COLO668 (cell line): ENCODE data around the gene MYO1E.
"Not testable (repeated sequence)": the region's sequence is repeated elsewhere in the genome, so short reads cannot be mapped to it uniquely, and the experiment has no call there.

ENCODE experiments used
- DNase-seq: peaks from one replicate; lab custom pipeline; 2025; ENCODE audit not compliant: unreplicated experiment; lab: John Stamatoyannopoulos, UW

Gene MYO1E

GRCh38 chr15:59352683-59353082 lies 20.0 kb downstream of the MYO1E start:
- DNase-seq: no peak

- DNase-seq: no peak
These were observed 20.5 kb downstream of the MYO1E start for GRCh38 chr15:59352189-59352588.

- no peak for DNase-seq
These were observed 22.3 kb downstream of the MYO1E start for GRCh38 chr15:59350421-59350732.

- no peak for DNase-seq
These were observed 22.8 kb downstream of the MYO1E start for GRCh38 chr15:59349680-59350420.

DNA sequence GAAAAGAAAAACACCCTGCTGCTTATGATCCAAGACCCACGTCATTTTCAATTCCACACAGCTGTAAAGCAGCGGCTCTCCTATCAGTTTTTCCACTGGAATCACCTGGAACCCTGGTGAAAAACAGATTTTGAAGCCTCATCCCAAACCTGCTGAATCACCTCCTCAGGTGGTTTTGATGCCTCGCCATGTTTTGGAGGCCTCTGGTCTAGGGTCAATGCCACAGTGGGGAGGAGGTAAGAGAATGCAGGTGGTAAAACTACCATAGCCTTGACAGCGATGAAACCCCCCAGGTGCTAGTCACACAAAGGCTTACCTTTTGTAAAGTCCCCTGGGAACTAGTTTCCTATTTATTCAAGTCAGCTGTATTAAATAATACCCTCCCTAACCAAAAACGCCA lies 24.8 kb downstream of the MYO1E start:
- no peak for DNase-seq

DNA sequence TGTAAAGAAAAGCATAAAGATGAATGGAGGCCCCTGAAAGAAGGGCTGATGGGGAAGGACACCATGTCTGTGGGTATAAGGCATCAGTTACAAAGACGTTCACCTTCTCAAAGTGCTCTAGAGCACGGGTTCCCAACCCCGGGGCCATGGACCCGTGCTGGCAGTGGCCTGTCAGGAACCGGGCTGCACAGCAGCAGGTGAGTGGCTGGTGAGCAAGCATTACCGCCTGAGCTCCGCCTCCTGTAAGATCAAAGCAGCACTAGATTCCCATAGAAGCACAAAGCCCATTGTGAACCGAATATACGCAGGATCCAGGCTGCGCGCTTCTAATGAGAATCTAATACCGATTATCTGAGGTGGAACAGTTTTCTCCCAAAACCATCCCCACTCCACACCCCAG lies 25.7 kb downstream of the MYO1E start:
- DNase-seq: no peak

GRCh38 chr15:59345326-59345725 lies 27.3 kb downstream of the MYO1E start:
- no peak for DNase-seq

DNA sequence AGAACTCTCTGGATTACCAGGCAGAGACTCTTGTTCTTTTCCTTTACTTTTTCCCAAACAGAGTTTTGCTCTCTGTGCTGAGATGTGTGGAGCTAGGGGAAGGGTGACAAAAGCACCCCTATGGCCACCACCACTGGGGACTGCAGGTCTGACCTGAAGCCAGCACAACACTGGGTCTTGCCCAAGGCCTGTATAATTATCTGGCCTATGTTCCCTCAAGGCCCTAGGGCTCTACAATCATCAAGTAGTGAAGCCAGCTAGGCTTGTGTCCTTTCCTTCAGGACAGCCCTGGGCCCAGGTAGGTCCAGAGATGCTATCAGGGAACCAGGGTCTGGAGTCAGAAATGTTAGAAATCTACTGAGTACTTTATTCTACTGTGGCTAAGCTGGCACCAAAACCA lies 28.4 kb downstream of the MYO1E start:
- no peak for DNase-seq

DNA sequence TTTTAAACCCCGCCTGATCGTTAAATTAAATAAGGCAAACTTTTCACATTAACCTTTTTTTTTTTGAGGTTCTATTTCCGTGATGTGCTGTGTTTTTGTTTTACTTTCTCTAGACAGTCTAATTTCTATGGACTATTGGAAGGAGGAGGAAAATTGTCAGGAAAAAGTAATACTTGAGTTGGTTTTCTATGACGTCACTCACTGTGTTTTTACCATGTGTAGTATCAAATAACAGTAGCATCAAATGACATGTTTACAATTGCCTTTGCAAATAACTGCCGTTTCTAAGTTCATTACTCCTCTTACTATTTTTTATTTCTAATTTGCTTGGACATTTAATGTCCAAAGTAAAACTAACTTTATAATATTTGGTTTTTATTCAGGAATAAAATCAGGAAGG lies 32.3 kb downstream of the MYO1E start:
- DNase-seq: no peak

- DNase-seq: no peak
These were observed 33.4 kb downstream of the MYO1E start for GRCh38 chr15:59339252-59339672.

DNA sequence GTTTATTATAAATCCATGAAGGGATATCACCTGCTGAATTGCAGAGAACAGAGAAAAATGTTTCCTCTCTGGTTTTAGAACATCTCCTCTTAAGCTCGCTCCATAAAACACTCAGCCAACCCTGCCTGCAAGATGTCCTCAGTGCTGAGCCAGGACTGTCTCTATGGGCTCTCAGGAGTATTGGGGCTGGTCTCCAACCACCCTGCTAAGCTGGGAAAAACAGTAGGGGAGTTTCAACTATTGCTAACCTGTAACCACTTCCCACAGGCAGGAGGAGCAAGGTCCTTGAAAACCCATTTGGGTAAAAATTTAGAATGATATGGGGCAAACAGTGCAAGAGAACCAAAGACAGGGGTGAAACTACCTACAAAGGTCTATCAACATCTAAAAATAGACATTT lies 34.3 kb downstream of the MYO1E start:
- no peak for DNase-seq

DNA sequence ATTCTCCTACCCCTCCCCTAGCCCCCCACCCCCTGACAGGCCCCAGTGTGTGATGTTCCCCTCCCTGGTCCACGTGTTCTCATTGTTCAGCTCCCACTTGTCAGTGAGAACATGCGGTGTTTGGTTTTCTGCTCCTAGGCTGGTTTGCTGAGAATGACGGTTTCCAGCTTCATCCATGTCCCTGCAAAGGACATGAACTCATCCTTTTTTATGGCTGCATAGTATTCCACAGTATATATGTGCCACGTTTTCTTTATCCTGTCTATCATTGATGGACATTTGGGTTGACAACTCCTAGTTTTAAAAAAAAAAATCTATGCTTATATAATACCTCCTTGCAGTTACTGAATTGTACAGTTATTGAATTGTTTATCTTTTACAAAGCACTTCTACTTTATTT lies 35.9 kb downstream of the MYO1E start:
- DNase-seq: not testable (repeated sequence)

DNA sequence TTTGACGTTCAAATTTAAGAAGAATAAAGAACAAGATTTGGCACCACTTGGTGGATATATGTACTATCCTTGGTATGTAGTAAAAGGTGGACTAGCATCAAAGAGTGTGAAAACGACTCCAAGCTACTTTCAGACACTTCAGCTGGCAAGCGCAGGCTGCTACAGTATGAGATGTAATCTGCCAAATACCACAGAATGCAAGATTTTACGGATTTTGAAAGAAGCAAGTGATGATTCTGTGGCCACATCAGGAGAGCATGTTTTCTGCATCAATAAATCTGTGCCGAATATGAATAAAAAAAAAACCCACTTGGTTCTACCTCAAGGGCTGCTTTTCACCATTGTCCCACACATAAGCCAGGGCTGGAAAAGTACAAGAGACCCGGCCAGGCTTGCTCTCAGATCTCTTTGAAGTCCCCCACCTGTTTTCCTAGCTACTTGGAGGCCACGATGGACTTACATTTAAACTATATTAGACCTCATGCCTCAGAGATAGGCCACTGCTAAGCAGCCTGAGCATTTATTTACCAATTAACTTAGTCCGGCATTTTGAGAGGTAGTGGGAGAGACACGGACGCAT lies 37.4 kb downstream of the MYO1E start:
- DNase-seq: no peak

DNA sequence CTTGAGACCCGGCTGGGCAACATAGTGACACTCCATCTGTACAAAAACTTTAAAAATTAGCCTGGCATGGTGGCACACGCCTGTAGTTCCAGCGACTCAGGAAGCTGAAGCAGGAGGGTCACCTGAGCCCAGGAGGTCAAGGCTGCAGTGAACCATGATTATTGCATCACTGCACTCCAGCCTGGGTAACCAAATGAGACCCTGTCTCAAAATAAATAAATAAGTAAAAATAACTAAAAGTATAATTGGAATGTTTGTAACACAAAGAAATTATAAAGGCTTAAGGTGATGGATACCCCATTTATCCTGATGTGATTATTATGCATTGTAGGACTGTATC lies 38.6 kb downstream of the MYO1E start:
- DNase-seq: no peak

- no peak for DNase-seq
These were observed 39.1 kb downstream of the MYO1E start for GRCh38 chr15:59333401-59334075.

GRCh38 chr15:59332009-59332408 lies 40.7 kb downstream of the MYO1E start:
- no peak for DNase-seq

- no peak for DNase-seq
These were observed 42.0 kb downstream of the MYO1E start for GRCh38 chr15:59330649-59331048.

DNA sequence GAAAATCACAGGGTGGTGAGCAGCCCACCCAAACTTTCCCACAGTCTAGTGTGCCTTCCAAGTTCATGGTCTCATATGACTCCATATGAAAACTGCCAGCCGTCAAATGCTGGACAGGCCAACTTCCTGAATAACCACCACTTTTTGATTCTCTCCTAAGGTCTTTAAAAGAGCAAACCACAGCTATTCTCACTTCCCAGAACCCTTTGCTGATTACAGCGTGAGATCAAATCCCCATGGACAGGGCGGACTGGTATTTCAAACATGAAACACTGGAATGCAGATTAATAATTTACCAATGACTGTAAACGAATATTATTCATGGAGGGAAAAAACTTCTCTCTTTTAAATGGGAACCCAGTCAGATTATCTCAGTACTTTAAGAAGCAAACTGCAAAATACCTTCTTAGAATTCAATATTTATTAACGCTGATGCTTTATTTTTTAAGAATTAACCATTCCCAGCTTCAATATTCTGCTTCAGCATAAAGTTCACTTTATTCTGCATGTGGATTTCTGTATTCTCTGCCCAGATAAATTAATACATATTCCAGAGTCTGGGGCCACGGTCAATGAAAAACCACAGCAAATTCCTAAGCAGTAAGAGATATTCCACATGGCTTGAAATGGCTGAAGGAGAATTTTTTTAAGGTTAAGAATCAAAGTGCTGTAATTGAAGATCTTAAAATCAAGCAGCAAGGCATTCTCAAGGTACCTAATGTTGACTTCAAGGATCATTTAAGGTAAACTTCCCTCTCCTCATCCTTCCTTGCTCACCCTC lies 42.9 kb downstream of the MYO1E start:
- no peak for DNase-seq

DNA sequence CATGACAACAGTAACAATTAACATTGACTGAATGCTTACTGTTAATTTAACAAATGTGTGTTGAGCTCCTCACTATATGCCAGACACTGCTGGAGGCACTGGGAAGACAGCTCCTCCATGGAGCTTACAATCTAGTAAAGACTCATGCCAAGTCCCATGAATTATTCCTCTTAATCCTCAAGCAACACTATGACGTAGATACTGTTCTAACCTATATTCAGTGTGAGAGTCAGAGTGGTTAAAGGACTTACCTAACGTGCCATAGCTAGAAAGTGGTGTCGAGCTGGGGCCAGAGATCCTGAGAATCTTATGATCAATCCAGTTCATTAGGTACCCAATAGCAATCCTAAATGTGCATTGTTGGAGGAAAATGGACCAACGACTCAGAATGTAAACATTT lies 43.6 kb downstream of the MYO1E start:
- no peak for DNase-seq

DNA sequence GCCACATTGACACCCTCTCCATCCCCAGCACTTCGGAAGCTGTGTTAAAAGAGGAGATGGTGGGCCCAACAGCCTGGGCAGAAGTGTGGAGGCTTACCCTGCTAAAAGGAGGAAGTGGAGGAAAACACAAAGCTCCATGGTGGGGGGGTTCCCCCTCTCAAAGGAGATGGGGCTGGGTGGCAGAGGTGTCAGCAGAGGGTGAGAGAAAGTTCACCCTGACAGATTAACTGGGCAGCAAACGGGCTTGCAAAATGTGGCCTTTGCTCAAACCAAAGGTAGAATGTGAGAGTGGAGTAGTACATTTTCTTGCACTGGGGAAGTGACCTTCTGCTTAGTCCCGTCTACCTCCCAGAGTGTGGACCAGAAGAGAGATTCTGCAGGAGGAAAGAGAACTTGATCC lies 44.7 kb downstream of the MYO1E start:
- DNase-seq: no peak

GRCh38 chr15:59326856-59327255 lies 45.8 kb downstream of the MYO1E start:
- no peak for DNase-seq
